HCT116 (cell line): ENCODE data around the gene WASF2. TPM values are rescaled to one million over a fixed set of nuclear protein-coding genes. Genes with fewer than 3 reads are reported as not detected.

Experiments
- ATAC-seq: fragments of 200-7000 bp; cut with Tn5 transposase; 2 replicates; pipeline ENCODE4 v1.9.1; 2020; ENCODE audit warnings: mild to moderate bottlenecking, moderate library complexity
- Bru-seq: library from RNA; stranded (reverse); fragments of 400-500 nt; gene quantifications from one replicate; lab custom pipeline; 2021; lab: Mats Ljungman, UMichigan
- BruChase-seq, 2 experiments: library from RNA; stranded (reverse); fragments of 400-500 nt; gene quantifications; one replicate each; lab custom pipeline; 2021; lab: Mats Ljungman, UMichigan
- BruUV-seq: library from RNA; stranded (reverse); fragments of 400-500 nt; replicated peaks from 2 replicates; lab custom pipeline; 2021; lab: Mats Ljungman, UMichigan
- CTCF ChIA-PET: fragments of 300-600 bp; sonication (Branson Sonifier 250); formaldehyde crosslinking; loops from one replicate; lab custom pipeline; 2021; ENCODE audit warnings: antibody characterized with exemption; lab: Charles Lee
- POLR2A ChIA-PET: fragments of 300-600, 350-600 bp; sonication (Branson Sonifier 250); formaldehyde crosslinking; loops from one replicate; lab custom pipeline; 2021; ENCODE audit warnings: antibody characterized with exemption; lab: Charles Lee
- RAD21 ChIA-PET, 2 experiments: fragments of 300-600 bp; sonication (Branson Sonifier 250); formaldehyde crosslinking; loops; one replicate each; lab custom pipeline; 2023; ENCODE audit warnings: low total read pairs in 2 of 2; ENCODE audit not compliant: uncharacterized antibody in 2 of 2, unreplicated experiment in 2 of 2, low non-redundant PET in 1 of 2; lab: Charles Lee
- DNase-seq: peaks from one replicate; pipeline ENCODE4 v3.0.0-alpha.2; 2010; ENCODE audit warnings: low read depth, low spot score
- H2AFZ ChIP-seq: fragments of 200-600 bp; shearing (Covaris generic), sonication (generic); 2 replicates; pipeline ENCODE4 v1.6.1; 2017; ENCODE audit warnings: low read depth, mixed run types, mixed read lengths, antibody characterized with exemption, low read length; ENCODE audit not compliant: poor library complexity, severe bottlenecking
- H3K27ac ChIP-seq: 2 replicates; pipeline ENCODE4 v1.5.1; 2012; ENCODE audit warnings: low read depth, low read length
- H3K27me3 ChIP-seq: fragments of 200-600 bp; sonication (generic); 2 replicates; pipeline ENCODE4 v1.6.1; 2016; ENCODE audit warnings: mixed run types, low read length, mixed read lengths; ENCODE audit not compliant: insufficient read depth
- H3K36me3 ChIP-seq, 2 experiments: fragments of 200-500 bp in 1 of 2; fragments of 200-600 bp in 1 of 2; sonication (Bioruptor generic) in 1 of 2; sonication (generic) in 1 of 2; 2 replicates each; pipeline versions ENCODE4 v1.5.1 to v1.6.1; 2014 to 2016; ENCODE audit warnings: low read length in 2 of 2, inconsistent platforms in 1 of 2, mixed read lengths in 1 of 2, mixed run types in 1 of 2; ENCODE audit not compliant: insufficient read depth in 2 of 2, control insufficient read depth in 1 of 2
- H3K4me1 ChIP-seq, 2 experiments: fragments of 200-600 bp in 1 of 2; sonication (generic) in 1 of 2; 2 replicates each; pipeline versions ENCODE4 v1.5.1 to v1.6.1; 2012 to 2017; ENCODE audit warnings: low read length in 2 of 2, inconsistent platforms in 1 of 2, mild to moderate bottlenecking in 1 of 2, mixed read lengths in 1 of 2, mixed run types in 1 of 2, moderate library complexity in 1 of 2; ENCODE audit not compliant: insufficient read depth in 2 of 2, control insufficient read depth in 1 of 2
- H3K4me2 ChIP-seq: fragments of 200-600 bp; sonication (generic); 2 replicates; pipeline ENCODE4 v1.6.1; 2017; ENCODE audit warnings: mixed run types, low read length, mixed read lengths
- H3K4me3 ChIP-seq, 2 experiments: fragments of 200-600 bp in 1 of 2; sonication (generic) in 1 of 2; replicated peaks in 1 of 2; 2 replicates each; pipeline ENCODE4 v1.5.1; 2011 to 2016; ENCODE audit warnings: low read length in 2 of 2, control low read depth in 1 of 2, low read depth in 1 of 2, mild to moderate bottlenecking in 1 of 2, mixed read lengths in 1 of 2, mixed run types in 1 of 2
- H3K79me2 ChIP-seq: fragments of 200-600 bp; sonication (generic); 2 replicates; pipeline ENCODE4 v1.6.1; 2017; ENCODE audit warnings: mild to moderate bottlenecking, mixed run types, low read length, moderate library complexity, mixed read lengths; ENCODE audit not compliant: insufficient read depth
- H3K9ac ChIP-seq: fragments of 200-600 bp; sonication (generic); 2 replicates; pipeline ENCODE4 v1.6.1; 2016; ENCODE audit warnings: low read length, mixed read lengths
- H3K9me2 ChIP-seq: fragments of 200-600 bp; sonication (generic), shearing (Covaris generic); 2 replicates; pipeline ENCODE4 v1.6.1; 2017; ENCODE audit warnings: mixed run types, mild to moderate bottlenecking, moderate library complexity; ENCODE audit not compliant: insufficient read depth
- H3K9me3 ChIP-seq, 2 experiments: fragments of 200-500 bp in 1 of 2; fragments of 200-600 bp in 1 of 2; sonication (Bioruptor generic) in 1 of 2; sonication (generic) in 1 of 2; 2 replicates each; pipeline ENCODE4 v1.6.1; 2014 to 2017; ENCODE audit warnings: low read length in 2 of 2, mixed read lengths in 2 of 2, inconsistent platforms in 1 of 2, low read depth in 1 of 2, mild to moderate bottlenecking in 1 of 2, mixed run types in 1 of 2, moderate library complexity in 1 of 2; ENCODE audit not compliant: control insufficient read depth in 1 of 2, insufficient read depth in 1 of 2
- H4K20me1 ChIP-seq: fragments of 200-600 bp; sonication (generic), shearing (Covaris generic); 2 replicates; pipeline ENCODE4 v1.6.1; 2017; ENCODE audit warnings: mixed run types, mild to moderate bottlenecking, moderate library complexity; ENCODE audit not compliant: insufficient read depth
- CBX3 ChIP-seq: IDR thresholded peaks from 2 replicates; pipeline ENCODE4 v1.6.1; 2012; ENCODE audit warnings: low read depth
- CEBPB ChIP-seq: IDR thresholded peaks from 2 replicates; pipeline ENCODE4 v1.6.1; 2012; ENCODE audit warnings: low read depth
- EGR1 ChIP-seq: IDR thresholded peaks from 2 replicates; pipeline ENCODE4 v1.6.1; 2012; ENCODE audit warnings: low read depth
- ELF1 ChIP-seq: IDR thresholded peaks from 2 replicates; pipeline ENCODE4 v1.6.1; 2012; ENCODE audit warnings: low read depth, borderline replicate concordance
- EZH2 ChIP-seq: fragments of 200-600 bp; sonication (generic); IDR thresholded peaks from 2 replicates; pipeline ENCODE4 v1.6.1; 2017; ENCODE audit warnings: antibody characterized with exemption, mixed run types
- FOSL1 ChIP-seq: IDR thresholded peaks from 2 replicates; pipeline ENCODE4 v1.6.1; 2012; ENCODE audit warnings: low read depth
- JUND ChIP-seq: IDR thresholded peaks from 2 replicates; pipeline ENCODE4 v1.6.1; 2012
- MAX ChIP-seq: IDR thresholded peaks from 2 replicates; pipeline ENCODE4 v1.6.1; 2012
- POLR2A ChIP-seq: IDR thresholded peaks from 2 replicates; pipeline ENCODE4 v1.7.0; 2011; ENCODE audit warnings: borderline replicate concordance; ENCODE audit not compliant: insufficient read depth, insufficient read length; ENCODE audit errors: extremely low read depth
- POLR2AphosphoS5 ChIP-seq: IDR thresholded peaks from 2 replicates; pipeline ENCODE4 v1.6.1; 2011; ENCODE audit warnings: mild to moderate bottlenecking, low read depth, low read length, moderate library complexity
- SIN3A ChIP-seq: IDR thresholded peaks from 2 replicates; pipeline ENCODE4 v1.6.1; 2012; ENCODE audit warnings: low read depth
- SP1 ChIP-seq: IDR thresholded peaks from 2 replicates; pipeline ENCODE4 v1.6.1; 2012; ENCODE audit warnings: low read depth
- YY1 ChIP-seq: IDR thresholded peaks from 2 replicates; pipeline ENCODE4 v1.6.1; 2011; ENCODE audit warnings: low read length, low read depth, moderate library complexity, mild to moderate bottlenecking; ENCODE audit not compliant: insufficient replicate concordance; ENCODE audit errors: extremely low read depth
- ZBTB33 ChIP-seq: IDR thresholded peaks from 2 replicates; pipeline ENCODE4 v1.6.1; 2011; ENCODE audit warnings: mild to moderate bottlenecking, low read length, moderate library complexity; ENCODE audit not compliant: insufficient replicate concordance; ENCODE audit errors: extremely low read depth
- ZFX ChIP-seq: fragments of 450-650 bp; IDR thresholded peaks from 2 replicates; pipeline ENCODE4 v1.6.1; 2017
- intact Hi-C: fragments of 100-400 bp; cut with micrococcal nuclease; formaldehyde crosslinking; loops from 2 replicates; pipeline ENCODE4 v1.10.0; 2022
- long read RNA-seq: library from polyadenylated mRNA; unstranded; transcript quantifications from one replicate; pipeline ENCODE4 v2.0.0, GENCODE V29; 2021; ENCODE audit not compliant: unreplicated experiment
- polyA plus RNA-seq: library from polyadenylated mRNA; unstranded; fragments of >200 nt; gene quantifications from 2 replicates; pipeline ENCODE4 v1.2.1, GENCODE V29; 2012; ENCODE audit warnings: missing spikeins
- total RNA-seq: library from RNA; stranded (reverse); gene quantifications from one replicate; pipeline ENCODE4 v1.2.1, GENCODE V29; 2021; ENCODE audit not compliant: unreplicated experiment
- TF ChIP-seq, protein P1 (sequence below): IDR thresholded peaks from 2 replicates; pipeline ENCODE4 v1.6.1; 2012

Gene WASF2, protein sequence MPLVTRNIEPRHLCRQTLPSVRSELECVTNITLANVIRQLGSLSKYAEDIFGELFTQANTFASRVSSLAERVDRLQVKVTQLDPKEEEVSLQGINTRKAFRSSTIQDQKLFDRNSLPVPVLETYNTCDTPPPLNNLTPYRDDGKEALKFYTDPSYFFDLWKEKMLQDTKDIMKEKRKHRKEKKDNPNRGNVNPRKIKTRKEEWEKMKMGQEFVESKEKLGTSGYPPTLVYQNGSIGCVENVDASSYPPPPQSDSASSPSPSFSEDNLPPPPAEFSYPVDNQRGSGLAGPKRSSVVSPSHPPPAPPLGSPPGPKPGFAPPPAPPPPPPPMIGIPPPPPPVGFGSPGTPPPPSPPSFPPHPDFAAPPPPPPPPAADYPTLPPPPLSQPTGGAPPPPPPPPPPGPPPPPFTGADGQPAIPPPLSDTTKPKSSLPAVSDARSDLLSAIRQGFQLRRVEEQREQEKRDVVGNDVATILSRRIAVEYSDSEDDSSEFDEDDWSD
- total RNA-seq (111 TPM), Bru-seq, nascent RNA (percentile 88 among the genes with signal in this experiment), BruChase-seq, experiment 1, labeled RNA remaining after a 6-hour chase (percentile 94 among the genes with signal in this experiment), BruChase-seq, experiment 2, labeled RNA remaining after a 2-hour chase (percentile 87 among the genes with signal in this experiment)
- polyA plus RNA-seq: 78.7 and 84.7 TPM in 2 replicates
- long read RNA-seq, full-length matches to known transcripts: 2 of 132 reads
- long read RNA-seq, partial matches to known transcripts: 28 of 132 reads
- long read RNA-seq, other reads (novel, unspliced or antisense): 102 of 132 reads

GRCh38 chr1:27489973-27490741 is at the start of gene WASF2:
Gene WASF2 (minus strand): TSS chr1:27490167. CDS start chr1:27428890, 61,277 bp downstream.
- BruUV-seq: no TSS peak
- CTCF ChIA-PET: interaction anchor here (1.2 to 1.3 kb wide), 2 partner anchors 93 to 95 kb away, joined by 3 read pairs; no protein-coding TSS in a partner anchor
- H2AFZ ChIP-seq: peak within 1 kb of the TSS; percentile 59
- H3K36me3 ChIP-seq: no peaks in the 10 kb centered on the region
- intact Hi-C loops: loop anchor here (1.0 kb wide), 1 partner anchor 52 kb away; no protein-coding TSS in a partner anchor
- peak within 1 kb of the TSS; percentile 91 for H3K27ac ChIP-seq
- H3K4me2 ChIP-seq: peak within 1 kb of the TSS; percentile 81
- peak within 1 kb of the TSS; percentile 69 to 99 for H3K4me3 ChIP-seq
- H4K20me1 ChIP-seq: peaks cover 14% of the 10 kb centered on the region; the same call in 1 of the 2 replicates
- RAD21 ChIA-PET: interaction anchor here in 1 of 2 experiments (0.7 kb wide), 1 partner anchor 283 kb away, joined by 4 read pairs; the partner anchor contains the start of gene STX12
- DNase-seq: peak; percentile 95
- no peaks in the 10 kb centered on the region for H3K9me3 ChIP-seq
- H3K27me3 ChIP-seq: no peaks in the 10 kb centered on the region
- peak; percentile 93 for ATAC-seq
- POLR2A ChIA-PET: interaction anchor here (0.7 to 1.9 kb wide), 6 partner anchors 10 to 114 kb away, joined by 3 to 13 read pairs (median 6); partner anchors contain the start of gene AHDC1
- H3K79me2 ChIP-seq: peaks cover 46% of the 10 kb centered on the region
- H3K9me2 ChIP-seq: no peaks in the 10 kb centered on the region
- peak within 1 kb of the TSS; percentile 99 for H3K9ac ChIP-seq
- peaks cover 11 to 39% of the 10 kb centered on the region in 2 experiments for H3K4me1 ChIP-seq
- TF ChIP-seq POLR2A (peak; percentile 95), EZH2 (no peak), SP1 (peak; percentile 96), SIN3A (peak; percentile 26), POLR2AphosphoS5 (peak; percentile 94), FOSL1 (peak; percentile 67), CBX3 (peak; percentile 67), ZFX (0 out of 2 replicates have a peak, but pooled peaks have one; percentile 5), ELF1 (peak; percentile 92; the same call in 1 of the 2 replicates), MAX (0 out of 2 replicates have a peak, but pooled peaks have one; percentile 67), JUND (peak; percentile 95), CEBPB (no peak), YY1 (peak; percentile 94), ZBTB33 (peak; percentile 7), EGR1 (peak; percentile 65)
- TF ChIP-seq, protein P1, sequence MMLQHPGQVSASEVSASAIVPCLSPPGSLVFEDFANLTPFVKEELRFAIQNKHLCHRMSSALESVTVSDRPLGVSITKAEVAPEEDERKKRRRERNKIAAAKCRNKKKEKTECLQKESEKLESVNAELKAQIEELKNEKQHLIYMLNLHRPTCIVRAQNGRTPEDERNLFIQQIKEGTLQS: no peak
